GM13977 (cell line): ENCODE measurements around the gene MSMB.

Source experiments
- DNase-seq: peaks from one replicate; pipeline ENCODE4 v3.0.0; 2012; ENCODE audit warnings: low spot score
- in situ Hi-C: fragments of 300-500 bp; cut with MboI; formaldehyde crosslinking; loops from one replicate; pipeline ENCODE4 v1.12.0; 2022; ENCODE audit warnings: low sequenced_read_pairs, low pct_unique_long_range_greater_than_20kb, mixed read lengths, inconsistent platforms; ENCODE audit not compliant: unreplicated experiment
- TF ChIP-seq, protein P1 (sequence below): IDR thresholded peaks from 2 replicates; pipeline ENCODE4 v1.5.1; 2012; ENCODE audit warnings: mild to moderate bottlenecking, control low read depth; ENCODE audit not compliant: insufficient read depth; ENCODE audit errors: extremely low read depth, missing control alignments

The MSMB gene

DNA sequence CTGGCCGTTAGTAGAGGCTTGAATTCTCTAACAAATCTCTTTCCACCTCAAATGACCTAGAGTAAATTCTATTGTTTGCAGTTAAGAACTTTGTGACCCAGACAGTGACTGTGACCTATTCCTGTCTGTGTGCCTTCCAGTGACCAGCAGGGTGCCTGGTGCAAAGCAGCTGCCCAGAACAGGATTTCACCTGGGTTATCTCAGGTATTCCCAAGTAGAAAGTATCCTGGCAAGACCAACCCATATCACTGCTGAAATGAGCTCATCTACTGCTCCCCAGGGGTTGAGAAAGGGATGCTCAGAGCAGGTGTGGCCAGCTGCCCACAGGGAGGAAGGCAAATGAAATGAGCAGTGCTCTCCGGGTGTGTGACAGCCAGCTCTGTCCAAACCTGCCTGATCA is 2.1 kb upstream of the MSMB start:
- TF ChIP-seq, protein P1, sequence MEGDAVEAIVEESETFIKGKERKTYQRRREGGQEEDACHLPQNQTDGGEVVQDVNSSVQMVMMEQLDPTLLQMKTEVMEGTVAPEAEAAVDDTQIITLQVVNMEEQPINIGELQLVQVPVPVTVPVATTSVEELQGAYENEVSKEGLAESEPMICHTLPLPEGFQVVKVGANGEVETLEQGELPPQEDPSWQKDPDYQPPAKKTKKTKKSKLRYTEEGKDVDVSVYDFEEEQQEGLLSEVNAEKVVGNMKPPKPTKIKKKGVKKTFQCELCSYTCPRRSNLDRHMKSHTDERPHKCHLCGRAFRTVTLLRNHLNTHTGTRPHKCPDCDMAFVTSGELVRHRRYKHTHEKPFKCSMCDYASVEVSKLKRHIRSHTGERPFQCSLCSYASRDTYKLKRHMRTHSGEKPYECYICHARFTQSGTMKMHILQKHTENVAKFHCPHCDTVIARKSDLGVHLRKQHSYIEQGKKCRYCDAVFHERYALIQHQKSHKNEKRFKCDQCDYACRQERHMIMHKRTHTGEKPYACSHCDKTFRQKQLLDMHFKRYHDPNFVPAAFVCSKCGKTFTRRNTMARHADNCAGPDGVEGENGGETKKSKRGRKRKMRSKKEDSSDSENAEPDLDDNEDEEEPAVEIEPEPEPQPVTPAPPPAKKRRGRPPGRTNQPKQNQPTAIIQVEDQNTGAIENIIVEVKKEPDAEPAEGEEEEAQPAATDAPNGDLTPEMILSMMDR = no peak
- DNase-seq = no peak
- in situ Hi-C loops = no loop called here

DNA sequence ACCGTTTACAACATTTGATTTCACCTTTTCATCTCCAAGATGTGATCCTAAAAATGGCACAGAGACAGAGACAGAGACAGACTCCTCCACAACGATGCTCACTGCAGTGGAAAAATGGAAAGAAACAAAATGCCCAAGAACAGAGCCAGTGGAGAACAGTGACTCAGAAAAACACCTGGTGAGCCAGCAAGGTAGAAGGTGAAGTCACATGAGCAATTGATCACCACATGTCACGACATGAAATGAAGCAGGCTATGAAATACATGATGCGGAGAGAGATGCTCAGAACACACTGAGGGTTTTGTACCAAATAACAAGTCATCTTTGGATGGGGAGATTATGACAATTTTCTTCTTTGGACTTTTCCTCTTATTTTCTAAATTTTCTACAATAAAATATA is 3.5 kb downstream of the MSMB start:
- no peak for DNase-seq
- in situ Hi-C loops = no loop called here
- TF ChIP-seq, protein P1 = no peak

DNA sequence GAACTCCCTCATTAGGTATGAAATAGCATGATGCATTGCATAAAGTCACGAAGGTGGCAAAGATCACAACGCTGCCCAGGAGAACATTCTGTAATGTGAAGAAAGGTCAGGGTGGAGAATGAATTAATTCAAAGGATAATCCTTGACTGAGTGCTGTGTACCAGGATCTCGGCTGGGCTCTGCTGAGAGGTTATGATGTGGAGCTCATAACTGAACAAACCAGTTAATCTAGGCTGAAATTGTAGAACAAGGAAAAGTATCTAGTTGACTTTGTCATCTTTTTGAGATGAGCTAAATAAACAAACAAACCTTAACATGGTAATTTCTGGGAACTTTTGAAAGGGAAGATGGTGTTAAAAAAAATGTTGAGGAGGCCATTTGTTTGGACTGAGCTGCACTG is 6.1 kb downstream of the MSMB start:
- DNase-seq = no peak
- in situ Hi-C loops = no loop called here
- TF ChIP-seq, protein P1 = no peak

DNA sequence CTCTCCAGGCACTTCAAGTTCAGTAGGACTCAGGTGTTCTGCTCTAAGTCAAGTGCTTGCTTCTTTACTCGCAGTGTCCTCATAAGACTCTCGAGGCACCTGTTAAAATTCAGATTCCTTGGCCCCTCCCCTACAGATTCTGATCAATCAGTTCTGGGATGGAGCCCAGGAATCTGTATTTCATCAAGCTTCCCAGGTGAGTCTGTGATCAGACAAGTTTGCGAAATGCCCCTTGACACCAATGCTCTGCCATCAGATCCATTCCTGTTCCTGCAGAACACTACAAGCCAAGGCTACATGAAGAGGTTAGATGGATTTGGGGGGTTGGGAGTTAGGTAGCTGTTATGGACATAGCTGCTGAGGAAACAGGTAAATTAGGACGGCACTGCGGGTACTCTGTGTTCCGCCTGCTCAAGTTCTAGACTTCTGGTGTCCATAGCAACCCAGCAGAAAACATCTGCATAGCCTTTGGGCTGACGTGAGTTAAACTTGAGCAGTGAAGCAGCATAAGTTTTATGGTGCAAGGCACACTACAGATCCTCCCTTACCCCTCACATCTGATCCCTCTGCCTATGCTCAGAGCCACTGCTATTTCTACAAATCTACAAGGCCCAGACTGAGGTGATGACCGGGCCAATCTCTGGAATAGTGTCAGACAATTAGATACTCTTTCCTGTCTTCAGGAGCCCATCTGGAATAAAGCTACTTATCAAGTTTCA is 8.8 kb downstream of the MSMB start:
- in situ Hi-C loops = no loop called here
- TF ChIP-seq, protein P1 = no peak
- DNase-seq = no peak

DNA sequence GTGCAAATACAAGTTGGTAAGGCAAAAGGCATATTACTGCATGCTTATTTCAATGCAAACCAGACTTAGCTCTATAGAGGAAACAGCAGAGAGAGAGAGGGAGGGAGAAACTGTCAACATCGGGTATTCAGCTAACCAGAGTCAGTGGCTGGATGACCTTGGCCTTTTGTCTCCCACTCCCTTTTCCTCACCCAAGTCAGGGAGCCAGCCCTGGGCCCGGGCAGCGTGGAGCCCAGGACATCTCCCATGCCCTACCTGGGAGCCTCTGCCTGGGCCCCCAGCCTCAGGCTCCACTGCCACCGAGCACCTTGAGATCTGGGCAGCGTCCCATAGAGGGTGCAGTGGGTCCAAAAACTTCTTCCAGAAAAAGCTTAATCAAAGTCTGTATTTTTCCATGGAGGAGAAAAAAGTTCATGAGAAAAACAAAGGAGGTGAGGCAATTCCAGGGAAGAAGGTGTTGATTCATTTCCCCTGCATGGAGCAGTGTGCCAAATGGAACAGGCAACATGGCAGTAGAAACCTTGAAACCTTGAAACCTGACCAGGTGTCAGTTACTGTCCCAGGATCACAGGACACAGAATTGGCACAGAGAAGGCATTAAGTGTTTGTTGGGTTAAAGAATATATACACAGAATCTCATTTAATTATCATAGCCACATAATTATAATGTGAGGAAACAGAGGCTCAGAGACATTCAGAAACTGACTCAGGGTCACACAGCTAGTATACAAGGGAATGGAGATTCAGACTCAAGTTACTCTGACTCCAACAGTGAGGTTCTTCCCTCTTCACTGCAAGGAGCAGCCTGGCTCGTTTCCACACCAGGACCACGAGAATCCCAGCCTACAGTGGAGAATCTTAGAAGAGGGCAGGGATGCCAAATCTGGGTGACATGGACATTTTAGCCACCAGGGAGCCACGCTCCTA is 9.9 kb downstream of the MSMB start:
- no peak for DNase-seq
- in situ Hi-C loops = no loop called here
- TF ChIP-seq, protein P1 = no peak

DNA sequence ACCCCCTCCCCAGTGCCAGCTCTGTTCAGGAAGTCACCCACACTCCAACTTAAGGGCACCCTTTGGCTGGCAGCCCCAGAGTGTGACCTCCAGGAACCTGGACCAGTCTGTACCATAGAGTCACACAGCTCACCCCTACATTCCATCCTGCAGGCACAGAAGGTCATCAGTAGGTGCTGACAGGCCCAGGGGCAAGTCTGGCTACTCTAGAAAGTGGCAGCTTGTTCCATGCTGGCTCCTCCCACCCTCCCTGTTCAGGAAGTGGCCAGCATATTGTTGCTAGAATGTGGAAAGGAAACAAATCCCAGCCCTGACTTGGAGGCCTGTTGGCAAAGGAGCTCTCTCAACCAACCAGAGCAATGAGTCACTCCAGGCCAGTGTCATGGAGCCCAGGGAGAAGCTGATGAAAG is 12.5 kb downstream of the MSMB start:
- no peak for DNase-seq
- TF ChIP-seq, protein P1 = no peak
- in situ Hi-C loops = no loop called here
